Endothelial cell of umbilical vein (primary cell): ENCODE results near the gene IQGAP3. TPM values are rescaled to one million over a fixed set of nuclear protein-coding genes. Genes with fewer than 3 reads are reported as not detected.

Experiments used
- BruUV-seq: library from RNA; stranded (reverse); fragments of 400-500 nt; replicated peaks from 2 replicates; lab custom pipeline; 2021; lab: Mats Ljungman, UMichigan
- CTCF ChIA-PET: fragments of 300-600, 350-600 bp; sonication (Branson Sonifier 250); formaldehyde crosslinking; loops from one replicate; lab custom pipeline; 2021; ENCODE audit warnings: antibody characterized with exemption, inconsistent platforms; lab: Charles Lee
- POLR2A ChIA-PET: fragments of 300-600, 350-600 bp; sonication (Branson Sonifier 250); formaldehyde crosslinking; loops from one replicate; lab custom pipeline; 2021; ENCODE audit warnings: antibody characterized with exemption, inconsistent platforms; lab: Charles Lee
- DNase-seq: peaks from one replicate; pipeline ENCODE4 v3.0.0-alpha.2; 2011; ENCODE audit warnings: low read depth, low spot score
- FAIRE-seq: peaks from 2 replicates; lab custom pipeline; 2011; peaks lifted over from hg19 to GRCh38; lab: Jason Lieb, UNC
- H2AFZ ChIP-seq: 2 replicates; pipeline ENCODE4 v1.6.0; 2012; ENCODE audit warnings: low read depth, low read length, control low read depth, inconsistent platforms
- H3K27ac ChIP-seq: 2 replicates; pipeline ENCODE4 v1.5.1; 2011; ENCODE audit warnings: low read depth, mild to moderate bottlenecking, control low read depth, low read length, moderate library complexity; ENCODE audit not compliant: insufficient read depth
- H3K27me3 ChIP-seq, 2 experiments: 2 replicates each; pipeline versions ENCODE4 v1.6.0 to v1.6.1; 2011; ENCODE audit warnings: low read length in 2 of 2, mixed read lengths in 1 of 2; ENCODE audit not compliant: control insufficient read depth in 2 of 2, insufficient read depth in 2 of 2
- H3K36me3 ChIP-seq, 2 experiments: 2 replicates in 1 of 2; 3 replicates in 1 of 2; pipeline ENCODE4 v1.5.1; 2011; ENCODE audit warnings: low read length in 2 of 2, mild to moderate bottlenecking in 1 of 2, moderate library complexity in 1 of 2; ENCODE audit not compliant: control insufficient read depth in 2 of 2, insufficient read depth in 2 of 2; ENCODE audit errors: extremely low read depth in 1 of 2
- H3K4me1 ChIP-seq: 3 replicates; pipeline ENCODE4 v1.5.1; 2011; ENCODE audit warnings: mild to moderate bottlenecking, low read length; ENCODE audit not compliant: control insufficient read depth, insufficient read depth; ENCODE audit errors: extremely low read depth
- H3K4me2 ChIP-seq: 2 replicates; pipeline ENCODE4 v1.6.1; 2011; ENCODE audit warnings: low read length, control low read depth, mixed read lengths; ENCODE audit not compliant: insufficient read depth
- H3K4me3 ChIP-seq, 3 experiments: fragments of 200-600 bp in 1 of 3; sonication (generic), shearing (Covaris generic) in 1 of 3; replicated peaks in 1 of 3; 2 replicates each; pipeline ENCODE4 v1.5.1; 2011 to 2016; ENCODE audit warnings: control low read depth in 3 of 3, low read length in 3 of 3, mild to moderate bottlenecking in 2 of 3, inconsistent platforms in 1 of 3, low read depth in 1 of 3, moderate library complexity in 1 of 3; ENCODE audit not compliant: insufficient read depth in 1 of 3
- H3K79me2 ChIP-seq: 2 replicates; pipeline ENCODE4 v1.6.0; 2012; ENCODE audit warnings: low read length, inconsistent platforms; ENCODE audit not compliant: control insufficient read depth, insufficient read depth
- H3K9ac ChIP-seq: replicated peaks from 2 replicates; pipeline ENCODE3; 2011; ENCODE audit warnings: low read length, control low read depth; ENCODE audit not compliant: insufficient read depth; ENCODE audit errors: extremely low read depth
- H3K9me1 ChIP-seq: replicated peaks from 3 replicates; pipeline ENCODE4 v1.6.0; 2011; ENCODE audit warnings: mild to moderate bottlenecking, low read length; ENCODE audit not compliant: control insufficient read depth, insufficient read depth; ENCODE audit errors: extremely low read depth
- H3K9me3 ChIP-seq: replicated peaks from 2 replicates; pipeline ENCODE4 v1.5.1; 2012; ENCODE audit warnings: low read length, inconsistent platforms; ENCODE audit not compliant: control insufficient read depth, insufficient read depth
- H4K20me1 ChIP-seq: replicated peaks from 2 replicates; pipeline ENCODE3; 2011; ENCODE audit warnings: mild to moderate bottlenecking, low read length; ENCODE audit not compliant: control insufficient read depth, insufficient read depth; ENCODE audit errors: extremely low read depth
- CTCF ChIP-seq, 2 donors: IDR thresholded peaks; 1 replicate in 1 of 2; 2 replicates in 1 of 2; pipeline ENCODE4 v1.5.1; 2011; ENCODE audit warnings: low read length in 2 of 2, mild to moderate bottlenecking in 2 of 2, moderate library complexity in 2 of 2, control low read depth in 1 of 2, inconsistent platforms in 1 of 2, low read depth in 1 of 2; ENCODE audit not compliant: insufficient read depth in 1 of 2; ENCODE audit errors: extremely low read depth in 1 of 2
- EZH2 ChIP-seq: IDR thresholded peaks from 2 replicates; pipeline ENCODE4 v1.6.1; 2012; ENCODE audit warnings: borderline replicate concordance, low read depth, mild to moderate bottlenecking, moderate library complexity, low read length, inconsistent platforms; ENCODE audit not compliant: severe bottlenecking
- FOS ChIP-seq: IDR thresholded peaks from 2 replicates; pipeline ENCODE4 v1.6.1; 2011; ENCODE audit warnings: mild to moderate bottlenecking, low read length, moderate library complexity, borderline replicate concordance; ENCODE audit not compliant: insufficient read depth
- GATA2 ChIP-seq: IDR thresholded peaks from 2 replicates; pipeline ENCODE4 v1.7.0; 2011; ENCODE audit warnings: low read depth, mild to moderate bottlenecking, moderate library complexity, mixed read lengths, low read length; ENCODE audit not compliant: insufficient read length, insufficient read depth
- JUN ChIP-seq: IDR thresholded peaks from 2 replicates; pipeline ENCODE4 v1.6.1; 2011; ENCODE audit warnings: borderline replicate concordance, low read depth; ENCODE audit not compliant: insufficient read length, insufficient read depth
- MYC ChIP-seq: IDR thresholded peaks from one replicate; pipeline ENCODE4 v1.6.1; 2011; ENCODE audit warnings: mild to moderate bottlenecking, low read depth, low read length
- POLR2A ChIP-seq: IDR thresholded peaks from 2 replicates; pipeline ENCODE4 v1.6.1; 2012; ENCODE audit warnings: low read depth, mild to moderate bottlenecking, control low read depth, low read length
- POLR2AphosphoS5 ChIP-seq: IDR thresholded peaks from 2 replicates; pipeline ENCODE4 v1.6.1; 2012; ENCODE audit warnings: low read depth, mild to moderate bottlenecking, control low read depth, low read length, moderate library complexity; ENCODE audit not compliant: insufficient read depth
- dilution Hi-C: fragments of 300-500 bp; cut with MboI; formaldehyde crosslinking; loops from one replicate; pipeline ENCODE4 v1.15.0; 2019; ENCODE audit warnings: low sequenced_read_pairs; ENCODE audit not compliant: extremely low pct_ligation_motif_present
- intact Hi-C: fragments of 100-400 bp; cut with micrococcal nuclease; formaldehyde crosslinking; loops from one replicate; pipeline ENCODE4 v1.10.0; 2022
- polyA plus RNA-seq, 4 experiments: library from polyadenylated mRNA; depleted of rRNA in 3 of 4; stranded (reverse) in 3 of 4; unstranded in 1 of 4; fragments of >200 nt; gene quantifications; 2 replicates each; pipeline versions ENCODE4 v1.2.1 to v1.2.3, GENCODE V29; 2011 to 2012; ENCODE audit warnings: missing spikeins in 1 of 4
- total RNA-seq: library from RNA; stranded (reverse); gene quantifications from 2 replicates; pipeline ENCODE4 v1.2.3, GENCODE V29; 2021

IQGAP3 gene
- total and polyA plus RNA-seq, 2 donors (not counting 3 experiments of a cell fraction or from before 2014, with no cell fraction given) = 28.3 to 60.7 TPM

GRCh38 chr1:156484480-156485058, 87.8 kb downstream of the IQGAP3 start:
- no peaks in the 10 kb centered on the region for H3K9me3 ChIP-seq
- no peaks in the 10 kb centered on the region for H3K27me3 ChIP-seq
- intact Hi-C loops (loop anchor here (5.0 kb wide), 1 partner anchor 43 kb away; no protein-coding TSS in a partner anchor), dilution Hi-C loops (no loop called here)
- DNase-seq (no peak), FAIRE-seq (no peak)
- no peaks in the 10 kb centered on the region for H3K4me1 ChIP-seq
- peaks cover 3% of the 10 kb centered on the region for H4K20me1 ChIP-seq
- no peak overlapping the region for H3K27ac ChIP-seq
- no TSS peak for BruUV-seq
- TF ChIP-seq CTCF (IDR thresholded peaks at IDR 0.05; ENCODE audit: extremely low read depth in 1 of 2, insufficient read depth in 1 of 2, low read depth in 1 of 2, low read length in 2 of 2) (no peak), JUN (no peak), EZH2 (no peak), FOS (no peak), MYC (no peak), POLR2AphosphoS5 (no peak), GATA2 (no peak), POLR2A (no peak)
- H3K79me2 ChIP-seq = peaks cover 55% of the 10 kb centered on the region
- no peak overlapping the region for H3K4me3 ChIP-seq
- no peak overlapping the region for H3K4me2 ChIP-seq
- H3K36me3 ChIP-seq = peaks cover 8 to 25% of the 10 kb centered on the region in 2 experiments
- no peak overlapping the region for H2AFZ ChIP-seq
- ChIA-PET CTCF (interaction anchor here (1.0 to 2.7 kb wide), 9 partner anchors 8 to 124 kb away, joined by 3 to 16 read pairs (median 3); partner anchors contain the start of gene MEF2D), POLR2A (no interaction called here)
- no peaks in the 10 kb centered on the region for H3K9me1 ChIP-seq
- no peak overlapping the region for H3K9ac ChIP-seq
